GM12878 (cell line): Measurements from ENCODE around the gene MAPK13. TPM values are rescaled to one million over a fixed set of nuclear protein-coding genes. Genes with fewer than 3 reads are reported as not detected.

Experiments used
- ATAC-seq: fragments of 200-7000 bp; cut with Tn5 transposase; 3 replicates; pipeline ENCODE4 v1.9.1; 2020; ENCODE audit warnings: mild to moderate bottlenecking, moderate library complexity
- BruUV-seq: library from RNA; stranded (reverse); fragments of 400-500 nt; replicated peaks from 2 replicates; lab custom pipeline; 2021; lab: Mats Ljungman, UMichigan
- CTCF ChIA-PET: fragments of 300-600 bp; sonication (Branson Sonifier 250); formaldehyde crosslinking; extraction: SDS; loops from one replicate; lab custom pipeline; 2021; ENCODE audit warnings: inconsistent platforms; lab: Yijun Ruan, JAX
- POLR2A ChIA-PET: fragments of 350-600 bp; formaldehyde crosslinking; extraction: SDS; loops from one replicate; lab custom pipeline; 2021; ENCODE audit warnings: inconsistent platforms; lab: Charles Lee
- RAD21 ChIA-PET: fragments of 300-600 bp; sonication (Branson Sonifier 250); formaldehyde crosslinking; loops from one replicate; lab custom pipeline; 2023; ENCODE audit warnings: antibody characterized with exemption; ENCODE audit not compliant: unreplicated experiment; lab: Charles Lee
- SMC1A ChIA-PET: fragments of 300-600 bp; sonication (Branson Sonifier 250); formaldehyde crosslinking; loops from one replicate; lab custom pipeline; 2023; ENCODE audit not compliant: unreplicated experiment, uncharacterized antibody; lab: Charles Lee
- DNase-seq: peaks from one replicate; pipeline ENCODE4 v3.0.0-alpha.2; 2011; ENCODE audit warnings: low read depth, low spot score
- FAIRE-seq: peaks from 3 replicates; lab custom pipeline; 2011; peaks lifted over from hg19 to GRCh38; lab: Jason Lieb, UNC
- H2AFZ ChIP-seq: 2 replicates; pipeline ENCODE4 v1.6.0; 2011; ENCODE audit warnings: low read depth, low read length, control low read depth; ENCODE audit not compliant: control insufficient read depth
- H3K27ac ChIP-seq: 2 replicates; pipeline ENCODE4 v1.5.1; 2011; ENCODE audit warnings: control low read depth; ENCODE audit not compliant: control insufficient read depth, insufficient read depth
- H3K27me3 ChIP-seq, 2 experiments: replicated peaks in 1 of 2; 2 replicates each; pipeline versions ENCODE4 v1.6.0 to v1.6.1; 2011; ENCODE audit warnings: low read length in 1 of 2; ENCODE audit not compliant: control insufficient read depth in 2 of 2, insufficient read depth in 2 of 2
- H3K36me3 ChIP-seq, 2 experiments: 2 replicates each; pipeline ENCODE4 v1.5.1; 2011; ENCODE audit warnings: low read length in 1 of 2; ENCODE audit not compliant: control insufficient read depth in 2 of 2, insufficient read depth in 2 of 2
- H3K4me1 ChIP-seq: 2 replicates; pipeline ENCODE4 v1.6.1; 2011; ENCODE audit warnings: mild to moderate bottlenecking, low read length, moderate library complexity, mixed read lengths; ENCODE audit not compliant: control insufficient read depth, insufficient read depth
- H3K4me2 ChIP-seq: 2 replicates; pipeline ENCODE4 v1.6.0; 2011; ENCODE audit warnings: control low read depth; ENCODE audit not compliant: control insufficient read depth, insufficient read depth
- H3K4me3 ChIP-seq: fragments of 200-600 bp; sonication (generic); 2 replicates; pipeline ENCODE4 v1.5.1; 2016
- H3K79me2 ChIP-seq: 2 replicates; pipeline ENCODE4 v1.6.0; 2011; ENCODE audit warnings: low read length; ENCODE audit not compliant: control insufficient read depth, insufficient read depth
- H3K9ac ChIP-seq: 2 replicates; pipeline ENCODE4 v1.8.0; 2011; ENCODE audit warnings: low read length, control low read depth, mixed read lengths; ENCODE audit not compliant: control insufficient read depth, insufficient read depth
- H3K9me3 ChIP-seq: replicated peaks from 3 replicates; pipeline ENCODE4 v1.5.1; 2011; ENCODE audit warnings: mild to moderate bottlenecking, low read length; ENCODE audit not compliant: control insufficient read depth, insufficient read depth
- H4K20me1 ChIP-seq: 2 replicates; pipeline ENCODE4 v1.6.0; 2011; ENCODE audit not compliant: control insufficient read depth, insufficient read depth
- BHLHE40 ChIP-seq, 2 experiments: fragments of 450-650 bp in 1 of 2; IDR thresholded peaks; 2 replicates each; pipeline ENCODE4 v1.6.1; 2011 to 2017; ENCODE audit warnings: low read depth in 2 of 2, borderline replicate concordance in 1 of 2, improper control_type of control experiment in 1 of 2, low read length in 1 of 2, mild to moderate bottlenecking in 1 of 2
- BMI1 ChIP-seq: fragments of 450-650 bp; IDR thresholded peaks from 2 replicates; pipeline ENCODE4 v1.6.1; 2016; ENCODE audit warnings: mild to moderate bottlenecking, moderate library complexity, borderline replicate concordance
- E4F1 ChIP-seq: fragments of 450-650 bp; IDR thresholded peaks from 2 replicates; pipeline ENCODE4 v1.6.1; 2018; ENCODE audit warnings: borderline replicate concordance, mild to moderate bottlenecking; ENCODE audit not compliant: partially characterized antibody
- ETV6 ChIP-seq, 2 experiments: fragments of 450-650 bp in 1 of 2; IDR thresholded peaks in 1 of 2; conservative IDR thresholded peaks in 1 of 2; 2 replicates each; pipeline ENCODE4 v1.6.1; 2014; ENCODE audit warnings: antibody characterized with exemption in 1 of 2, borderline replicate concordance in 1 of 2, low read depth in 1 of 2, mild to moderate bottlenecking in 1 of 2, moderate library complexity in 1 of 2
- FOS ChIP-seq: IDR thresholded peaks from 3 replicates; pipeline ENCODE4 v1.6.1; 2011; ENCODE audit warnings: borderline replicate concordance; ENCODE audit not compliant: insufficient read length; ENCODE audit errors: extremely low read depth
- HDAC2 ChIP-seq: fragments of 200-600 bp; sonication (generic); IDR thresholded peaks from 2 replicates; pipeline ENCODE4 v1.6.1; 2017
- PBX3 ChIP-seq: IDR thresholded peaks from 2 replicates; pipeline ENCODE4 v1.6.1; 2011; ENCODE audit warnings: mild to moderate bottlenecking, low read depth, low read length, moderate library complexity; ENCODE audit not compliant: insufficient replicate concordance
- RB1 ChIP-seq: fragments of 450-650 bp; formaldehyde crosslinking; IDR thresholded peaks from 2 replicates; pipeline ENCODE4 v1.6.1; 2017; ENCODE audit warnings: mild to moderate bottlenecking, borderline replicate concordance
- TARDBP ChIP-seq: IDR thresholded peaks from 2 replicates; pipeline ENCODE4 v1.6.1; 2016; ENCODE audit warnings: borderline replicate concordance
- ZBED1 ChIP-seq: IDR thresholded peaks from 2 replicates; pipeline ENCODE4 v1.6.1; 2016; ENCODE audit warnings: borderline replicate concordance
- WGBS: methylation state at CpG from one replicate; pipeline ENCODE4 v1.1.6; 2016; ENCODE audit warnings: low lambda C conversion rate; ENCODE audit not compliant: insufficient replicate concordance, insufficient coverage; ENCODE audit errors: missing lambda C conversion rate; 5-methylcytosine and 5-hydroxymethylcytosine counted together
- in situ Hi-C: fragments of 300-500 bp; cut with MboI; formaldehyde crosslinking; loops from 9 replicates; pipeline ENCODE4 v1.14.3; 2018; ENCODE audit warnings: mixed read lengths
- intact Hi-C: fragments of 100-400 bp; cut with micrococcal nuclease; formaldehyde crosslinking; loops from one replicate; pipeline ENCODE4 v1.14.2; 2022; ENCODE audit not compliant: unreplicated experiment
- polyA plus RNA-seq, 11 experiments: library from polyadenylated mRNA; depleted of rRNA in 4 of 11; unstranded in 6 of 11; stranded (reverse) in 5 of 11; fragments of >200 nt; fragmentation: Nextera tagmentation in 4 of 11; fragmentation: Illumina TruSeq in 1 of 11; extraction: Ambion mirVana in 4 of 11; extraction: Trizol in 1 of 11; gene quantifications; 1 replicate in 1 of 11; 2 replicates in 10 of 11; pipeline versions ENCODE4 v1.2.1 to v1.2.3, GENCODE V29; 2011 to 2016; ENCODE audit warnings: inconsistent platforms in 2 of 11, missing spikeins in 2 of 11, low read depth in 1 of 11
- total RNA-seq, 4 experiments: library from RNA; depleted of rRNA in 3 of 4; stranded (reverse); fragments of >200 nt in 3 of 4; fragmentation: Illumina TruSeq in 1 of 4; extraction: Trizol in 1 of 4; gene quantifications; 2 replicates each; pipeline versions ENCODE4 v1.2.1 to v1.2.3, GENCODE V29; 2013 to 2021

The MAPK13 gene
- total and polyA plus RNA-seq, 10 of the 15 experiments (the other 5 are each of a cell fraction or from before 2014, with no cell fraction given): 1.8 to 48.0 (median 37.5) TPM

- Histone ChIP-seq H3K9me3 (no peaks in the 10 kb centered on the region; the same call in 2 of the 3 replicates), H2AFZ (no peak overlapping the region), H3K4me3 (no peak overlapping the region), H3K4me1 (no peaks in the 10 kb centered on the region), H3K79me2 (no peaks in the 10 kb centered on the region), H3K27ac (no peak overlapping the region), H3K36me3 (no peaks in the 10 kb centered on the region), H4K20me1 (no peaks in the 10 kb centered on the region), H3K27me3 (no peaks in the 10 kb centered on the region), H3K4me2 (no peak overlapping the region), H3K9ac (no peak overlapping the region)
- WGBS: 44% methylated on average over 2 of the region's 2 CpGs
- in situ Hi-C loops (no loop called here), intact Hi-C loops (no loop called here)
- ChIA-PET RAD21 (no interaction called here), POLR2A (no interaction called here), CTCF (no interaction called here), SMC1A (no interaction called here)
- FAIRE-seq (no peak), DNase-seq (no peak), ATAC-seq (no peak)
- BruUV-seq: no TSS peak
- TF ChIP-seq ETV6 (conservative IDR thresholded peaks at IDR 0.05 in 1 of 2, IDR thresholded peaks at IDR 0.05 in 1 of 2; ENCODE audit: borderline replicate concordance in 1 of 2, low read depth in 1 of 2) (no peak), TARDBP (no peak), FOS (no peak), BMI1 (no peak), HDAC2 (no peak), BHLHE40 (IDR thresholded peaks at IDR 0.05; ENCODE audit: borderline replicate concordance in 1 of 2, low read depth in 2 of 2, low read length in 1 of 2) (no peak), E4F1 (no peak), ZBED1 (no peak), RB1 (no peak), PBX3 (no peak)
Measured at GRCh38 chr6:36186199-36186598, 55.9 kb downstream of the MAPK13 start.
